Skin epidermis (tissue), 12 donors: ENCODE results near the gene SLC27A5.
"Not testable (repeated sequence)": the region's sequence is repeated elsewhere in the genome, so short reads cannot be mapped to it uniquely, and the experiment has no call there.

Experiments
- H3K27ac ChIP-seq, 21 experiments: fragments of 200-600 bp; sonication (generic) in 11 of 21; one replicate each; pipeline ENCODE4 v1.5.0; 2020; ENCODE audit warnings: mild to moderate bottlenecking in 3 of 21, inconsistent platforms in 2 of 21, moderate library complexity in 2 of 21
- H3K4me3 ChIP-seq, 7 experiments: fragments of 200-600 bp; sonication (generic) in 2 of 7; one replicate each; pipeline ENCODE4 v1.5.0; 2020; ENCODE audit warnings: inconsistent platforms in 2 of 7, mild to moderate bottlenecking in 2 of 7, moderate library complexity in 1 of 7

The SLC27A5 gene

GRCh38 chr19:58476498-58477015 is 35.2 kb downstream of the SLC27A5 start:
- H3K27ac ChIP-seq = peak overlapping the region; percentile 47 to 97 (median 86)
- H3K4me3 ChIP-seq = peak overlapping the region; percentile 45 to 71 (median 59)

- peak within 1 kb of the TSS; percentile 45 to 71 (median 59) for H3K4me3 ChIP-seq
- H3K27ac ChIP-seq = peak within 1 kb of the TSS; percentile 47 to 97 (median 86)
Observed at GRCh38 chr19:58475714-58476497, 35.9 kb downstream of the SLC27A5 start, which contains the start of gene ZNF446. ZNF446 (plus strand) TSS chr19:58476352; CDS start chr19:58477219, 867 bp downstream.

GRCh38 chr19:58474997-58475713 is 36.6 kb downstream of the SLC27A5 start:
- peak overlapping the region; percentile 45 to 71 (median 59) for H3K4me3 ChIP-seq

GRCh38 chr19:58474291-58474996 is 37.3 kb downstream of the SLC27A5 start:
- Histone ChIP-seq H3K27ac (peak overlapping the region in 7 of 21 experiments; percentile 84 to 93 (median 88)), H3K4me3 (no peak overlapping the region)

More at GRCh38 chr19:58474997-58475713, 36.6 kb downstream of the SLC27A5 start:
- H3K27ac ChIP-seq = peak overlapping the region in 20 of 21 experiments; percentile 61 to 97 (median 86)

GRCh38 chr19:58473775-58474174 is 38.0 kb downstream of the SLC27A5 start:
- no peak overlapping the region for H3K4me3 ChIP-seq
- no peak overlapping the region for H3K27ac ChIP-seq

GRCh38 chr19:58471736-58472135 is 40.1 kb downstream of the SLC27A5 start:
- Histone ChIP-seq H3K4me3 (no peak overlapping the region), H3K27ac (no peak overlapping the region)

- H3K27ac ChIP-seq, H3K4me3 ChIP-seq: not testable (repeated sequence)
Observed at GRCh38 chr19:58470837-58471543, 40.8 kb downstream of the SLC27A5 start.

GRCh38 chr19:58469241-58470013 is 42.4 kb downstream of the SLC27A5 start:
- no peak overlapping the region for H3K4me3 ChIP-seq
- no peak overlapping the region for H3K27ac ChIP-seq

GRCh38 chr19:58468216-58468839 is 43.5 kb downstream of the SLC27A5 start:
- Histone ChIP-seq H3K4me3 (peak overlapping the region in 1 of 7 experiments; percentile 99), H3K27ac (no peak overlapping the region)

- Histone ChIP-seq H3K4me3 (peak within 1 kb of the TSS; percentile 76 to 100 (median 99)), H3K27ac (peak within 1 kb of the TSS in 20 of 21 experiments; percentile 38 to 94 (median 85))
Observed at GRCh38 chr19:58466760-58467589, 44.8 kb downstream of the SLC27A5 start, which contains the start of gene ZNF324. ZNF324 (plus strand) TSS chr19:58467080; CDS start chr19:58469186, 2,106 bp downstream.

GRCh38 chr19:58466089-58466759 is 45.6 kb downstream of the SLC27A5 start:
- peak overlapping the region in 5 of 21 experiments; percentile 20 to 94 (median 88) for H3K27ac ChIP-seq

GRCh38 chr19:58460039-58460438 is 51.8 kb downstream of the SLC27A5 start:
- no peak overlapping the region for H3K27ac ChIP-seq
- H3K4me3 ChIP-seq = no peak overlapping the region

More at GRCh38 chr19:58466089-58466759, 45.6 kb downstream of the SLC27A5 start:
- peak overlapping the region; percentile 76 to 100 (median 99) for H3K4me3 ChIP-seq

- Histone ChIP-seq H3K4me3 (no peak overlapping the region), H3K27ac (no peak overlapping the region)
Observed at GRCh38 chr19:58456111-58456510, 55.7 kb downstream of the SLC27A5 start.

GRCh38 chr19:58455306-58455705 is 56.5 kb downstream of the SLC27A5 start:
- no peak overlapping the region for H3K27ac ChIP-seq
- H3K4me3 ChIP-seq = no peak overlapping the region

GRCh38 chr19:58453743-58454142 is 58.0 kb downstream of the SLC27A5 start:
- no peak overlapping the region for H3K27ac ChIP-seq
- no peak overlapping the region for H3K4me3 ChIP-seq

GRCh38 chr19:58451358-58452101 is 60.3 kb downstream of the SLC27A5 start, which contains the start of gene ZNF324B:
ZNF324B (plus strand) TSS chr19:58451622; CDS start chr19:58453702, 2,080 bp downstream.
- peak within 1 kb of the TSS; percentile 77 to 99 (median 92) for H3K4me3 ChIP-seq
- peak within 1 kb of the TSS in 20 of 21 experiments; percentile 1 to 89 (median 76) for H3K27ac ChIP-seq
